CD4-positive, alpha-beta T cell treated with Interleukin-4 for 4 hours (primary cell): ENCODE results near the gene MLLT10.

Source experiments
- DNase-seq: peaks from one replicate; pipeline ENCODE4 v3.0.0-alpha.2; 2020

Gene MLLT10

GRCh38 chr10:21747809-21748208 lies 213.8 kb downstream of the MLLT10 start:
- DNase-seq, result no peak

- DNase-seq, result no peak
Measured at GRCh38 chr10:21749788-21750187, 215.8 kb downstream of the MLLT10 start.

- no peak for DNase-seq
Measured at GRCh38 chr10:21750424-21750823, 216.4 kb downstream of the MLLT10 start.

GRCh38 chr10:21751341-21752310 lies 217.6 kb downstream of the MLLT10 start:
- no peak for DNase-seq

- no peak for DNase-seq
Measured at GRCh38 chr10:21753497-21754270, 219.7 kb downstream of the MLLT10 start.

- DNase-seq, result no peak
Measured at GRCh38 chr10:21754410-21755011, 220.5 kb downstream of the MLLT10 start.

- no peak for DNase-seq
Measured at GRCh38 chr10:21756707-21757106, 222.7 kb downstream of the MLLT10 start.

- no peak for DNase-seq
Measured at GRCh38 chr10:21757185-21757901, 223.3 kb downstream of the MLLT10 start.

- DNase-seq, result no peak
Measured at GRCh38 chr10:21758239-21758638, 224.2 kb downstream of the MLLT10 start.

- DNase-seq, result no peak
Measured at GRCh38 chr10:21758696-21759095, 224.7 kb downstream of the MLLT10 start.

- DNase-seq, result no peak
Measured at GRCh38 chr10:21759232-21759631, 225.2 kb downstream of the MLLT10 start.

- DNase-seq, result no peak
Measured at GRCh38 chr10:21760332-21760731, 226.3 kb downstream of the MLLT10 start.

- no peak for DNase-seq
Measured at GRCh38 chr10:21764466-21765189, 230.6 kb downstream of the MLLT10 start.

- DNase-seq, result no peak
Measured at GRCh38 chr10:21769041-21769440, 235.0 kb downstream of the MLLT10 start.

GRCh38 chr10:21771219-21771618 lies 237.2 kb downstream of the MLLT10 start:
- no peak for DNase-seq

GRCh38 chr10:21776883-21777282 lies 242.9 kb downstream of the MLLT10 start:
- DNase-seq, result no peak

- no peak for DNase-seq
Measured at GRCh38 chr10:21791276-21791675, 257.2 kb downstream of the MLLT10 start.
